Measurements from ENCODE around the gene DTX3L. TPM values are rescaled to one million over a fixed set of nuclear protein-coding genes. Genes with fewer than 3 reads are reported as not detected.

Gene DTX3L
- total and polyA plus RNA-seq, 2 of the 13 experiments (the other 11 are each of a cell fraction or from before 2014, with no cell fraction given): 2.5 to 10.9 TPM

DNA sequence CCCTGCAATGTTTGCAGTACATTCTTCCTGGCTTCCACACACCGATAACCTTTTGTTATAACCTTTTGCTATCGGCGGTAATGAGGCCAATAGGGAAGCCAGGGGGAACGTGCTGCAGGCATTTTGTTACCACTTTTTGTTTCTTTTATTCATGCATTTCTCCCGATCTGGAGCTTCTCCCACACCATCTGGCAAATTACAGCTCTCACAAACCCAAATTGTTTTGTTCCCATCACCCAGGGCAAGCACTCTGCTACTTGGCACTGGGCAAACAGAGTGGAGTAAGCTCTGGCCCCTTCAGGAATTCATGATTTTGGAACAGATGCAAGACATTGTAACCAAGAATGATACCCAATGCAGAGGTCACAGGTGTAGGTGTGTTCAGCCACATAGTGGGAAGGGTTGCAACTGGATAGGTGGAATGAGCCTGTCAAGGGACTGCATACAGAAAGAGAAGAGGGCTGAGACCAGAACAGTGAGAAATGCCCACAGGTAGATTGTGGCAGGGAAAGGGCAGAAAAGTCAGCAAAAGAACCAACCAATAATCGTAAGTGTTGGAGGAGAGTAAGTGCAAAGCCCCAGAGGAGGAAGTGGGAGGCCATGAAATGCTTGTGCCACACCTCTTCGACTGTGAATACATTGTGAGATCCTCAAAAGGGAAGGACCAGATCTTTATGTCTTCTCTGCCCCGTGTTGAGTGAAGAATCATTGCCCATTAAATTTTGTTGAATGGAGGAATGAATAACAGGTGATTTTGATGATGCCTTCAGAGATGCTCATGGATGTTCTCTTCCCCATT is 59.1 kb downstream of the DTX3L start:
- Histone ChIP-seq H3K4me2 (ENCODE audit: low read depth, low read length) (no peak overlapping the region), H3K36me3 (replicated peaks in 1 of 2; ENCODE audit: control insufficient read depth in 1 of 2, insufficient read depth in 2 of 2, low read length in 2 of 2) (no peaks in the 10 kb centered on the region), H3K9me3 (ENCODE audit: low read length) (no peaks in the 10 kb centered on the region), H3K4me1 (ENCODE audit: insufficient read depth, low read length) (no peaks in the 10 kb centered on the region), H3K27ac (ENCODE audit: extremely low read length, insufficient read depth, low read length) (no peak overlapping the region), H4K20me1 (ENCODE audit: insufficient read depth, low read length) (no peaks in the 10 kb centered on the region), H3K79me2 (ENCODE audit: insufficient read depth, low read length) (no peaks in the 10 kb centered on the region), H3K27me3 (ENCODE audit: control insufficient read depth in 1 of 2, insufficient read depth in 2 of 2, low read length in 2 of 2) (peaks cover 2 to 51% of the 10 kb centered on the region in 2 experiments), H3K4me3 (replicated peaks in 1 of 3; ENCODE audit: insufficient read depth in 1 of 3, low read depth in 2 of 3, low read length in 3 of 3) (no peak overlapping the region), H2AFZ (ENCODE audit: low read length) (no peak overlapping the region), H3K9ac (ENCODE audit: insufficient read depth, low read depth, low read length) (no peak overlapping the region)
- BruUV-seq (replicated peaks): no TSS peak
- ChIA-PET POLR2A (no interaction called here), CTCF (ENCODE audit: low intra/inter-chr PET ratio, low total read pairs) (no interaction called here)
- no peak for FAIRE-seq
- no peak for ATAC-seq
- WGBS (ENCODE audit: low lambda C conversion rate): 34% methylated on average over 8 of the region's 8 CpGs
- no peak for DNase-seq (ENCODE audit: low spot score)
- intact Hi-C loops (cut with micrococcal nuclease; ENCODE audit: unreplicated experiment) (no loop called here), in situ Hi-C loops (cut with HindIII; ENCODE audit: extremely low pct_ligation_motif_present, low pct_unique_long_range_greater_than_20kb) (no loop called here)
- TF ChIP-seq ZNF281 (CRISPR knock-in tag; IDR thresholded peaks at IDR 0.05; ENCODE audit: borderline replicate concordance) (no peak), BATF2 (CRISPR knock-in tag; IDR thresholded peaks at IDR 0.05) (no peak)

Other genes starting within 250 kb of the DTX3L start
- gene CSTA, start 239.1 kb upstream of the DTX3L start, total RNA-seq (2016; rRNA removed; fragmentation: Illumina TruSeq; extraction: Trizol): 11.0 and 13.9 TPM in 2 replicates
- gene CSTA, start 239.1 kb upstream of the DTX3L start, polyA plus RNA-seq (2011; rRNA removed): 3.9 and 4.9 TPM in 2 replicates
- 152 and 233 TPM in 2 replicates for gene MIX23, start 181.1 kb upstream of the DTX3L start, total RNA-seq (2016; rRNA removed; fragmentation: Illumina TruSeq; extraction: Trizol)
- 16.2 and 20.0 TPM in 2 replicates for gene MIX23, start 181.1 kb upstream of the DTX3L start, polyA plus RNA-seq (2011; rRNA removed)
- gene FAM162A, start 180.2 kb upstream of the DTX3L start, total RNA-seq (2016; rRNA removed; fragmentation: Illumina TruSeq; extraction: Trizol): 115 and 131 TPM in 2 replicates
- 141 and 155 TPM in 2 replicates for gene FAM162A, start 180.2 kb upstream of the DTX3L start, polyA plus RNA-seq (2011; rRNA removed)
- gene WDR5B, start 148.3 kb upstream of the DTX3L start, total RNA-seq (2016; rRNA removed; fragmentation: Illumina TruSeq; extraction: Trizol): 3.6 and 4.5 TPM in 2 replicates
- gene WDR5B, start 148.3 kb upstream of the DTX3L start, polyA plus RNA-seq (2011; rRNA removed): 2.2 and 2.5 TPM in 2 replicates
- 30.0 and 49.7 TPM in 2 replicates for gene KPNA1, start 49.4 kb upstream of the DTX3L start, total RNA-seq (2016; rRNA removed; fragmentation: Illumina TruSeq; extraction: Trizol)
- gene KPNA1, start 49.4 kb upstream of the DTX3L start, polyA plus RNA-seq (2011; rRNA removed): 14.7 and 15.4 TPM in 2 replicates
- gene PARP9, start within 50 bp of the DTX3L start, total RNA-seq (2016; rRNA removed; fragmentation: Illumina TruSeq; extraction: Trizol): 10.6 and 12.5 TPM in 2 replicates
- gene PARP9, start within 50 bp of the DTX3L start, polyA plus RNA-seq (2011; rRNA removed): 6.5 and 7.0 TPM in 2 replicates
- 0.02 TPM in 1 of 2 replicates, not detected in the other for gene PARP15, start 13.3 kb downstream of the DTX3L start, total RNA-seq (2016; rRNA removed; fragmentation: Illumina TruSeq; extraction: Trizol)
- gene PARP15, start 13.3 kb downstream of the DTX3L start, polyA plus RNA-seq (2011; rRNA removed): not detected in 2 replicates
- gene PARP14, start 116.5 kb downstream of the DTX3L start, total RNA-seq (2016; rRNA removed; fragmentation: Illumina TruSeq; extraction: Trizol): 19.1 and 29.0 TPM in 2 replicates
- 9.0 and 11.8 TPM in 2 replicates for gene PARP14, start 116.5 kb downstream of the DTX3L start, polyA plus RNA-seq (2011; rRNA removed)
- 5.1 and 5.7 TPM in 2 replicates for gene HSPBAP1, start 229.5 kb downstream of the DTX3L start, total RNA-seq (2016; rRNA removed; fragmentation: Illumina TruSeq; extraction: Trizol)
- gene HSPBAP1, start 229.5 kb downstream of the DTX3L start, polyA plus RNA-seq (2011; rRNA removed): 3.6 and 4.2 TPM in 2 replicates
- gene SLC49A4, start 230.7 kb downstream of the DTX3L start, total RNA-seq (2016; rRNA removed; fragmentation: Illumina TruSeq; extraction: Trizol): 9.4 and 16.3 TPM in 2 replicates
- gene SLC49A4, start 230.7 kb downstream of the DTX3L start, polyA plus RNA-seq (2011; rRNA removed): 6.3 and 6.5 TPM in 2 replicates

All from HepG2 (cell line).